Stimulated activated CD4-positive, alpha-beta T cell treated with anti-CD3 and anti-CD28 coated beads, Interleukin-1b, Interleukin-23, amount 100 ng/mL, for 1 hour (primary cell): ENCODE data around the gene HEXD.
"Not testable (repeated sequence)": the region's sequence is repeated elsewhere in the genome, so short reads cannot be mapped to it uniquely, and the experiment has no call there.

ENCODE experiments used
- DNase-seq, 2 donors: peaks; one replicate each; pipeline ENCODE4 v3.0.0-alpha.2; 2020; ENCODE audit warnings: low read depth in 2 of 2

HEXD gene

DNA sequence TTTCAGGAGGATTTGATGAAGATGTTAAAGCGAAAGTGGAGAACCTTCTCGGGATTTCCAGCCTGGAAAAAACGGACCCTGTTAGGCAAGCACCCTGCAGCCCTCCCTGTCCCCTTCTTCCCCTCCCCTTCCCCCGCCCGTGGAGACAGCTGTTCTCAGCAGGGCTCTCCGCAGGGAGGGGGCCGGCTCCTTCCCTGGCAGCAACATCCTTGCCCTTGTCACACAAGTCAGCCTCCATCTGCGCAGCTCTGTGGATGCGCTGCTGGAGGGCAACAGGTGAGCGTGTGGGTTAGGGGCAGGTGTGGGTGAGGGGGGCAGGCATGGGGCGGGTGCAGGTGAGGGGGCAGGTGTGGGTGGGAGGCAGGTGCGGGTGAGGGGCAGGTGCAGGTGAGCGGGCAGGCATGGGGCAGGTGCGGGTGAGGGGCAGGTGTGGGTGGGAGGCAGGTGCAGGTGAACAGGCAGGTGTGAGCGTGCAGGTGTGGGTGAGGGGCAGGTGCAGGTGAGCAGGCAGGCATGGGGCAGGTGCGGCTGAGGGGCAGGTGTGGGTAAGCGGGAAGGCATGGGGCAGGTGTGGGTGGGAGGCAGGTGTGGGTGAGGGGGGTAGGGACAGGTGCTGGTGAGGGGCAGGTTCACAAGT is 23.0 kb downstream of the HEXD start:
- DNase-seq, result no peak

- DNase-seq, result no peak
Observed at GRCh38 chr17:82441691-82442487, 23.7 kb downstream of the HEXD start.

GRCh38 chr17:82442643-82443464 is 24.7 kb downstream of the HEXD start:
- no peak for DNase-seq

DNA sequence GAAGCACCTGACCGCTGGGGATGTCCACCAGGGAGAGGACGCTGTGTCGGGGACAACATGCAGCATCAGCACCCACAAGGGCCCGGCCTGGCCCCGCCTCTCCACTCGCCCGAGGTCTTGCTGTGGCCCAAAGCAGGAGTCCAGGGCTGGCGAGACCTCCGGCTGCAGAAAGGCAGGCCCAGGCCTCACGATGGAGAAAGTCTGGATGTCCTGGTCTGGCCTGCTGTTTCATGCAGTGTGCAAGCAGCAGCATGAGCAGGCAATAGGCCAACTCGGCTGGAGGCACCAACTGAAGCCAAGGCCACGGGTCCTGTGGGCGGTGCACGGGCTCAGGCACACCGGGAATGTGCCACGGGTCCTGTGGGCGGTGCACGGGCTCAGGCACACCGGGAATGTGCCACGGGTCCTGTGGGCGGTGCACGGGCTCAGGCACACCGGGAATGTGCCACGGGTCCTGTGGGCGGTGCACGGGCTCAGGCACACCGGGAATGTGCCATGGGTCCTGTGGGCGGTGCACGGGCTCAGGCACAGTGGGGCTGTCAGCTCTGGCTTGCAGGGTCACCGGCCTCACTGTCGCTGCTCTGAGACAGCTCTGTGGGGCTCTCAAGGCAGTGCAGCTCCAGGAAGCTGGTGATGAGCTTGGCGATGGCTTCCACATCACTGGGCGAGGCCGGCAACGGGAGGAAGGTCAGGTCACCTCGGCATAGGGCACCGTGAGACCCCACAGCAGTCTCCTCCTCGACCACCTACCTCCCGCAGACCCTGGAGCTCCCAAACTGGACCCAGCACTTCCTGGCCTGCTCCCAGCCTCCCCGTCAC is 25.5 kb downstream of the HEXD start:
- no peak for DNase-seq

- no peak for DNase-seq
Observed at GRCh38 chr17:82444284-82444893, 26.2 kb downstream of the HEXD start.

DNA sequence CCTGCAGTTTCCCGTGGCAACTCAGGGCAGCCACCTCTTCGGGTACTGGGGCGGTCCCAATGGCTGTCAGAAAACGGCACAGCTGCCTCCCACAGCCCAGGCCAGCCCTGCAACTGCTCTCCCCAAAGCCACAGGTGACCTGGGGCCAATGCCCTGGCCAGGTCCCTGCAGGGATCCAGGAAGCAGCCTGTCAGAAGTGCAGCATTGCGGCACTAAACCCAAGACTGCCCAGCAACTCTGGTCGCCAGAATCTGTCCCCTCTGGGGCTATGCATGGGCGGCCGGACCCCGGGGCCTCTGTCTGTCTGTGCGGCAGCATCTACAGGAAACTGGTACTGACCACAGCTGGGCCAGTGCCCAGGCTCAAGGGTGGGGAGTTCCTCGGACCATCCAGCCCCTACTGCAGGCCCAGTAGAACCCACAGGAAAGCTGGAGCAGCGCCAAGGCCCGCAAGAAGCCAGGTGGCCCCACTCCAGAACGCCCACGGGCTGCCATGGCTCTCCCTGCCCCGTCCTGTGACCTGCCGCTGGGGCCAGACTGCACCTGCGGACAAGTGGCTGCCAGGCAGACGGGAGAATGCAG is 26.9 kb downstream of the HEXD start:
- no peak for DNase-seq

DNA sequence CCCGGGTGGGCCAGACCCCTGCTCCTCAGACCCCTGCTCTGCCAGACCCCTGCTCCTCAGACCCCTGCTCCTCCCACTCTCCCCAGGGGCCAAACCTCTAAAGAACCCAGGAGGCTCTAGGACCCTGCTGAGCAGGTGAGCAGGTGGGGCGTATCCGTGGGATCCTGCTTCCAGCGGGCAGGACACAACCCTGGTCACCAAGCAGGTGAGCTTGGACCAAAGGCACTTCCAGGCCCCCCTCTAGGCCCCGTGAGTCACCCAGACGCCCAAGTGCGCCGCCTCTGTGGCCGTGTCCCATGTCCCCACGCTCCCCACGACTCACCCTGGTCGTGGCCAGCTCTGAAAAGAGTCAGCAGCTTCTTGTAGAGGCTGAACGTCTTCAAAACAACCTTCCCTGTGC is 27.4 kb downstream of the HEXD start:
- no peak for DNase-seq

GRCh38 chr17:82446124-82446523 is 28.0 kb downstream of the HEXD start:
- DNase-seq, result no peak

DNA sequence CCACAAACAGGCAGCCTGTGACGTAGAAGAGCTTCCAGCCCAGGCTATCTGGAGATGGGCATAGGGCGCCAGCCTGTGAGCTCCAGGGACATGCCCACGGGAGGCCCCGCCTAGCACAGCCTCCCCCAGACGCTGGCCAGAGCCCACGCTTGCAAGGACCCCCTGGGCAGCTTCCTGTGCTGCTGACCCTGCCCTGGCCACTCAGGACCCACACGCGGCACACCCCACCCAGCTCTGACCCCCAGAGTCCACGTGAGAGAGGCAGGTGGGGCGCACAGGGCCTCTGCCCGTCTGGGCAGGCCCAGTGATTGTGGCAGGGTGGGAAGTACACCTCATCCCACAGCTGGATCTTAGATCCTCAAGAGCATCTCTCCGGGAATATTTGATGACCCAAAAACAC is 28.5 kb downstream of the HEXD start:
- no peak for DNase-seq

DNA sequence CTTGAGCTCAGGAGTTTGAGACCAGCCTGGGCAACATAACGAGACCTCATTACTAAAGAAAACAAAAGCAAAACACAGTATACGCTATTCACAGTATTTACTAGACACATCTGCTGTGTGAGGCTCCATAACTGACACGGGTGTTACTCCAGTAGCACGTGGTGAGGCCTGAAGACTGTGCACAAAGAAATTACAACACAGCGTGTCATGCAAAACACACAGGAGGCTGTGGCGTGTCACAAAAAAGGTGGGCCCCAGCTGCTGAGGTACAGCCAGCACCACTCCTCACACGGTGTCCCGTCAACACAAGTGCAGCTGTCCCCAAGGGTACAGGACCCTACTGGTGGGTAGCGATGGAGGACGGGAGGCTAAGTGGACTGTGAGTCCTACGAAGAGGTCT is 29.7 kb downstream of the HEXD start:
- DNase-seq, result no peak

DNA sequence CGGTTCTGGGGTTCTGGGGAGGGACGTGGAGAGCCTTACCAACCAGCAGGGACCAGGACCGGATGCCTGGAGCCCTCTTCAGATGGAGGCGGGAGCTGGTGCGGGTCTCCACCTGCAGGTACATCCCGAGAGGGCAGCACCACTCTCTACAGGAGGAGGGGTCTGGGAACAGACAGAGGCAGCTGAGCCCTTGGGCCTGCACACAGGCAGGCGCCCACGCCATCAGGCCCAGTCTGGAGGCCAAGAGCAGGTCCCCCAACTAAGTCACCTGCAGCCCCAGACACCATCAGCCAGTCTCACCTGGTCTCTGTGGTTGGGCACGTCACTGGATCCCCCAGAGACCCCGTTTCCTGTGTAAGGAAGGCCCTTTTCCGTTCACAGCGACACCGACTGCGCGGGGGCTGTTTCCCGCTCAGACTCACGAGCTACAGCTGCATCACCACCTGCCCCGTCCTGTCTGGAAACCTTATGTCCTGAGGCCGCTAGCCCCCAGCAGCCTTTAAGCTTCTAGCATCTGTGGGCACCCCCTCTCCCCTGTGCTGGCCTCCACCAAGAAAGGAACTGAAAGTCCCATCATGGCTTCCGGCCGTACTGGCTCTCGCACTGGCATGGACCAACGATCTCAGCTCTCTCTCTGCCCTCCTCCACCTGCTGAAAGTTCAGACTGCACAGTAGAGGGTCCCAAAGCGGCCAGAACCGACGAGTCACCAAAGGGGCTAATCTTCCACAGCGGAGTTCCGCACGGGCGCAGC is 31.2 kb downstream of the HEXD start:
- peak; percentile 17 to 39 for DNase-seq

DNA sequence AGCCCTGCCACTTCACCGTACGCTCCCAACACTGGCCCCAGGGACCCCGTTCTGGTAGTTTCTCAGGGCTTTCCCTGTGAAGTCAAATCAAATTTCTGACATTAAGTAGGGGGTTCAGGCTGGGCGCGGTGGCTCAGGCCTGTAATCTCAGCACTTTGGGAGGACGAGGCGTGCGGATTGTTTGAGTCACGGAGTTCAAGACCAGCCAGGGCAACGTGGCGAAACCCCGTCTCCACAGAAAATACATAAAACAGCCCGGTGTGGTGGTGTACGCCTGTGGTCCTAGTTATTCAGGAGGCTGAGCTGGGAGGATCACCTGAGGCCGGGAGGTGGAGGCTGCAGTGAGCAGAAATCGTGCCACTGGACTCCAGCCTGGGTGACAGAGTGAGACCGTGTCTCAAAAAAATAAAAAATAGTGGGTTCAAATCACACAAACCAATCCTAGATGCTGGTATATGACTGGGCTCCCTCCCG is 31.8 kb downstream of the HEXD start:
- peak in 1 of 2 donors; percentile 22 for DNase-seq

DNA sequence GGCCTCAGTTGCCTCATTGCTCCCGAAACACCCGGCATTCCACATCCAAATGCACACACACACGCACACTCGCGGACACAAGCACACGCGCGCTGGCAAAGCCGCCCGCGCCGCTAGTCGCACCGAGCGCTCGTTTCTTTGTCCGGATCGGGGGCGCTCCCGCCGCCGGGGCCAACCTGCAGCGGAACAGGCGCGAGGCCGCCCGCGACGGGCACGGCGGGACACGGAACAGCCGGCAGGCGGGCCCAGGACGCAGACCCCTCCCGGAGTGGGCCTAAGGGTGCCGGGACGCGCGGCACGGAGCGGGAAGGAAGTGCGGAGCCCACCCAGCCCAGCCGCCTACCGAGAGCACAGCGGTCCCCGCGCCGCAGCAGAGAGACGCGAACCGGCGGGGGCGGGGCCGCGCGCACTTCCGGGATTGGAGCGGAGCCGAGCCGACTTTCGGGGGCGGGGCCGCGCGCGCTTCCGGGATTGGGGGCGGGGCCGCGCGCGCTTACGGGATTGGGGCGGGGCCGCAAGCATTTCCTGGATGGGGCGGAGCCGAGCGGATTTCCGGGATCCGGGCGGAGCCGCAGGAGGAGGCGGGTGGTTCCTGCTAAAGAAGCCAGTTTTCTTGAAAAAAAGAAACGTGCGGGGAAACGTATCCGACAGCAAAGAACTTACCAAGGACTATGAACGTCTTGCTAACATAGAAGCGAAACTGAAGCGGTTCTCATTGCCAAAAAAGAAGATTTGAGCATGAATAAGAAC is 32.4 kb downstream of the HEXD start, which contains the start of gene CYBC1:
TSS of gene CYBC1 (minus strand) at position 396 of the 750 bp plus-strand sequence. CDS start 1,498 bp downstream, outside the sequence.
- peak; percentile 85 to 96 for DNase-seq

GRCh38 chr17:82452162-82452561 is 34.0 kb downstream of the HEXD start:
- no peak for DNase-seq

GRCh38 chr17:82453151-82453550 is 35.0 kb downstream of the HEXD start:
- DNase-seq, result not testable (repeated sequence)

DNA sequence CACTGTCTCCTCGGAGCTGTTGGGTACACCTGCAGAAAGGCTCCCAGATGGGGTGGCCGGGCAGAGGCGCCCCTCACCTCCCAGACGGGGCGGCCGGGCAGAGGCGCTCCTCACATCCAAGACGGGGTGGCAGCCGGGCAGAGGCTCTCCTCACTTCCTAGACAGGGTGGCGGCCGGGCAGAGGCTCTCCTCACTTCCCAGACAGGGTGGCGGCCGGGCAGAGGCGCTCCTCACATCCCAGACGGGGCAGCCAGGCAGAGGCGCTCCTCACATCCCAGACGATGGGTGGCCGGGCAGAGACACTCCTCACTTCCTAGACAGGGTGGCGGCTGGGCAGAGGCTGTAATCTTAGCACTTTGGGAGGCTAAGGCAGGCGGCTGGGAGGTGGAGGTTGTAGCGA is 35.6 kb downstream of the HEXD start:
- not testable (repeated sequence) for DNase-seq

DNA sequence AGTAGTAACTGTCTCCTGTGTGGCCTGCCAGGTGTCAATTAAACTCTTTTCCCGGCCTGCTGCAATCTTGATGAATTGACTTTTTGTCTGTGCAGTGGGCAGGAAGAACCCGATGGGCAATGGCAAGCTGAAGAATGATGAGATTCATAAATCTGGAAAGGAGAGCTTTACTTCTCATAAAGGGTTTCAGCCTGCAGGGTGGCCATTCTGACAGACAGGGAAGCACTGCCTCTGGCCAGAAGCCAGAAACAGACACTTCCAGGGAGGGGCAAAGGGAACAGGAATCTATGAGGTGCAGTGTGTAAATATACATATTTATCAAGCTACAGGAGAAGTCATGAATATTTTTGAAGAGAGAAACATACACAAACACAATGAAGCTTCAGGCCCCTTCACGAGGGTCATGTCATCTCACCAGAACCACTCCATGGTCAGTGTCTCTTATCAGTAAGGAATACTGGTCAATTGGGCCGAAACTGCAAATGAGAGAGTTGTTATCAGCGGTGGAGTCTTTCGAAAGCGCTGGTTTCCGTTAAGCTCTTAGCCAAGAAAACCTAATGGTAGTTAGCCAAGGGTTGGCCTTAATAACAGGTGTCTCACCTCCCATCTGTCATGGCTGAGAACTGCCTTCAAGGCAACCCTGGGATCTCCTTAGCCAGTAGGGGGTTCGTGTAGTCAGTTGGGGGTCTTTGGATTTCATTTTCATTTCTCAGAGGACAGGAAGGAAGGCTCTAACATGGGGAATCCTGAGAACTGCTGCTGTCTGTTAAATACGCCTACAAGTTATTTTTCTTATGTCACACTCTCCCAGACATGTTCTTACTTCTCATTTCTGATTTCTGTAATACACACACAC is 39.2 kb downstream of the HEXD start:
- no peak for DNase-seq

DNA sequence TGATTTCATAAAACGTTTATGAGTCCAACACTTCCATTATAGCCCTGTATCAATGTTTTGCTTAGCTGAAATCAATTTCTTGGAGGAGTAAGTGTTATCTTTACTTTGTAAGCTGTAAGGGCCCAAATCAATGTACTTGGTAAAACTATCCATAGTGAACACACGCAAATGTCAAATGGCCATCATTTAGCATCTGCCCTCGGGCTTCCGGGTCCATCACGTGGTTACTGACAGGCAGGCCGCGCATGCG is 39.7 kb downstream of the HEXD start:
- DNase-seq, result no peak
